Cardiac muscle cell (in vitro differentiated cells and primary cell): ENCODE results near the gene TBCE. TPM values are rescaled to one million over a fixed set of nuclear protein-coding genes. Genes with fewer than 3 reads are reported as not detected.

Experiments
- DNase-seq, 2 donors: peaks; one replicate each; pipeline versions ENCODE4 v3.0.0 to v3.0.0-alpha.2; 2010 to 2017; ENCODE audit warnings: low read depth in 1 of 2, low spot score in 1 of 2
- H3K27ac ChIP-seq: fragments of 200-600 bp; sonication (generic); 2 replicates; pipeline ENCODE4 v1.5.1; 2016
- H3K27me3 ChIP-seq: fragments of 200-600 bp; sonication (generic); 2 replicates; pipeline ENCODE4 v1.6.0; 2016; ENCODE audit warnings: control low read depth
- H3K36me3 ChIP-seq: fragments of 200-600 bp; sonication (generic); 2 replicates; pipeline ENCODE4 v1.5.1; 2016; ENCODE audit warnings: control low read depth
- H3K4me1 ChIP-seq: fragments of 200-600 bp; sonication (generic); 2 replicates; pipeline ENCODE4 v1.8.1; 2017; ENCODE audit warnings: low read depth, mild to moderate bottlenecking, mixed run types
- H3K4me3 ChIP-seq: fragments of 200-600 bp; sonication (generic); 2 replicates; pipeline ENCODE4 v1.5.1; 2016; ENCODE audit warnings: mild to moderate bottlenecking
- H3K9me3 ChIP-seq: fragments of 200-600 bp; sonication (generic); 2 replicates; pipeline ENCODE4 v1.5.1; 2017; ENCODE audit warnings: low read depth, mild to moderate bottlenecking, control low read depth
- polyA plus RNA-seq: library from polyadenylated mRNA; unstranded; fragments of >200 nt; fragmentation: Nextera tagmentation; extraction: Ambion mirVana; gene quantifications from 2 replicates; pipeline ENCODE4 v1.2.1, GENCODE V29; 2016
- total RNA-seq: library from RNA; depleted of rRNA; stranded (reverse); fragments of >200 nt; gene quantifications from 2 replicates; pipeline ENCODE4 v1.2.3, GENCODE V29; 2016
- TF ChIP-seq, protein P1 (sequence below): IDR thresholded peaks from 2 replicates; pipeline ENCODE4 v1.5.1; 2012; ENCODE audit warnings: low read depth, mild to moderate bottlenecking, low read length

Gene TBCE
- total and polyA plus RNA-seq, 2 experiments from 2014 or later = 17.9 to 34.8 TPM

DNA sequence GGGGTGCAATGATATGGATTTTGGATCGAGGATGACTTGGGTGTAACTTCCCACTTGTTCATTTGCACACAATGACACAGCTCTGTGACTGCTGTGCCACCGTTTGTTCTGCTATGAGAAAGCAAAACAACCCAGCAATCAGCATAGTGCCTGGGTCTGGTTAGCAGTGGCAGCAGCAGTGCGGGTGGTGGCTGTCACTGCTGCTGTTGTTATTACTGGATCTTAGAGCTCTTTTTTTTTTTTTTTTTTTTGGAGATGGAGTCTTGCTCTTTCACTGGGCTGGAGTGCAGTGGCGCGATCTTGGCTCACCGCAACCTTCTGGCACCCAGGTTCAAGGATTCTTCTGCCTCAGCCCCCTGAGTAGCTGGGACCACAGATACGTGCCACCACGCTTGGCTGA, 56.9 kb downstream of the TBCE start:
- Histone ChIP-seq H3K9me3 (no peaks in the 10 kb centered on the region), H3K27ac (no peak overlapping the region), H3K27me3 (no peaks in the 10 kb centered on the region), H3K4me3 (no peak overlapping the region), H3K36me3 (no peaks in the 10 kb centered on the region), H3K4me1 (no peaks in the 10 kb centered on the region)
- TF ChIP-seq, protein P1, sequence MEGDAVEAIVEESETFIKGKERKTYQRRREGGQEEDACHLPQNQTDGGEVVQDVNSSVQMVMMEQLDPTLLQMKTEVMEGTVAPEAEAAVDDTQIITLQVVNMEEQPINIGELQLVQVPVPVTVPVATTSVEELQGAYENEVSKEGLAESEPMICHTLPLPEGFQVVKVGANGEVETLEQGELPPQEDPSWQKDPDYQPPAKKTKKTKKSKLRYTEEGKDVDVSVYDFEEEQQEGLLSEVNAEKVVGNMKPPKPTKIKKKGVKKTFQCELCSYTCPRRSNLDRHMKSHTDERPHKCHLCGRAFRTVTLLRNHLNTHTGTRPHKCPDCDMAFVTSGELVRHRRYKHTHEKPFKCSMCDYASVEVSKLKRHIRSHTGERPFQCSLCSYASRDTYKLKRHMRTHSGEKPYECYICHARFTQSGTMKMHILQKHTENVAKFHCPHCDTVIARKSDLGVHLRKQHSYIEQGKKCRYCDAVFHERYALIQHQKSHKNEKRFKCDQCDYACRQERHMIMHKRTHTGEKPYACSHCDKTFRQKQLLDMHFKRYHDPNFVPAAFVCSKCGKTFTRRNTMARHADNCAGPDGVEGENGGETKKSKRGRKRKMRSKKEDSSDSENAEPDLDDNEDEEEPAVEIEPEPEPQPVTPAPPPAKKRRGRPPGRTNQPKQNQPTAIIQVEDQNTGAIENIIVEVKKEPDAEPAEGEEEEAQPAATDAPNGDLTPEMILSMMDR = no peak
- no peak for DNase-seq

DNA sequence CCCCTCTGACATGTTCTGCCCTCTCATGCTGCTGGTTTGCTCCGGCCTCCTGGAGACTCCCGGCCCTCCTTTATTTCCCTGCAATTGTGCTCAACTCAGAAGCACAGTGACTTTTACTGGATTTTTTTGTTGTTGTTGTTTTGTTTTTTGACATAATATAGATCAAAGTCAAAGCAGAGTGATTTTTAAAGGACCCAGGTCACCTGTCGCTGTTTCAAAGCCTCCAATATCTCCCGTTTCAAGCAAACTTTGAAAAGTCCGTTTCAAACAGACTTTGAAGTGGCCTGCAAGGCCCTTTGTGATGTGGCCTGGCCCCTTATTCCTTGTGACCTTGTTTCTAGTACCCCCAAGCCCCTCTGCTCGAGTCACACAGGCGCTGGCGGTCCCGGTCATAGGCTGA, 58.1 kb downstream of the TBCE start:
- Histone ChIP-seq H3K36me3 (no peaks in the 10 kb centered on the region), H3K9me3 (no peaks in the 10 kb centered on the region)
- TF ChIP-seq, protein P1 = no peak

GRCh38 chr1:235426143-235426542, 58.9 kb downstream of the TBCE start:
- TF ChIP-seq, protein P1 = no peak
- no peaks in the 10 kb centered on the region for H3K9me3 ChIP-seq
- no peaks in the 10 kb centered on the region for H3K27me3 ChIP-seq
- no peak overlapping the region for H3K4me3 ChIP-seq
- no peaks in the 10 kb centered on the region for H3K36me3 ChIP-seq
- no peaks in the 10 kb centered on the region for H3K4me1 ChIP-seq
- no peak for DNase-seq
- peak overlapping the region; percentile 2 for H3K27ac ChIP-seq

More for the DNA sequence above, 58.1 kb downstream of the TBCE start:
- DNase-seq = no peak
- no peaks in the 10 kb centered on the region for H3K27me3 ChIP-seq
- no peak overlapping the region for H3K4me3 ChIP-seq
- peak overlapping the region; percentile 2 for H3K27ac ChIP-seq
- H3K4me1 ChIP-seq = no peaks in the 10 kb centered on the region

DNA sequence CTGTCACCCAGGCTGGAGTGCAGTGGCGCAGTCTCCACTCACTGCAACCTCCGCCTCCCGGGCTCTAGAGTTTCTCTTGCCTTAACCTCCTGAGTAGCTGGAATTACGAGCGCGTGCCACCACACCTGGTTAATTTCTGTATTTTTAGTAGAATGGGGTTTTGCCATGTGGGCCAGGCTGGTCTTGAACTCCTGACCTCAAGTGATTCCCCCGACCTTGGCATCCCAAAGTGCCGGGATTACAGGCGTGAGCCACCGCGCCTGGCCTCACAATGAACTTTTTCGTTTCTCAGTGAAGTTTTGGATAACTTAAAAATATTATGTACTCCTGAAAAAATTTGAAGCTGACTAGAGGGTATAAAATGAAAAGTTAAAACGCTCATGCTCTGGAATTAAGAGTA, 59.5 kb downstream of the TBCE start:
- no peaks in the 10 kb centered on the region for H3K27me3 ChIP-seq
- H3K27ac ChIP-seq = no peak overlapping the region
- H3K9me3 ChIP-seq = no peaks in the 10 kb centered on the region
- TF ChIP-seq, protein P1 = no peak
- no peak overlapping the region for H3K4me3 ChIP-seq
- no peaks in the 10 kb centered on the region for H3K36me3 ChIP-seq
- no peak for DNase-seq
- H3K4me1 ChIP-seq = no peaks in the 10 kb centered on the region

- no peaks in the 10 kb centered on the region for H3K4me1 ChIP-seq
- TF ChIP-seq, protein P1 = no peak
- no peaks in the 10 kb centered on the region for H3K9me3 ChIP-seq
- H3K4me3 ChIP-seq = no peak overlapping the region
- no peak overlapping the region for H3K27ac ChIP-seq
- no peaks in the 10 kb centered on the region for H3K27me3 ChIP-seq
- no peaks in the 10 kb centered on the region for H3K36me3 ChIP-seq
- no peak for DNase-seq
Measured at GRCh38 chr1:235427447-235427846, 60.2 kb downstream of the TBCE start.

- H3K9me3 ChIP-seq = no peaks in the 10 kb centered on the region
- DNase-seq = no peak
- TF ChIP-seq, protein P1 = no peak
Measured at GRCh38 chr1:235429143-235429542, 61.9 kb downstream of the TBCE start.

More at GRCh38 chr1:235429143-235429542, 61.9 kb downstream of the TBCE start:
- H3K4me1 ChIP-seq = no peaks in the 10 kb centered on the region
- no peak overlapping the region for H3K27ac ChIP-seq
- H3K27me3 ChIP-seq = no peaks in the 10 kb centered on the region
- H3K36me3 ChIP-seq = no peaks in the 10 kb centered on the region
- H3K4me3 ChIP-seq = no peak overlapping the region
